SW480 (cell line): ENCODE data around the gene UNC93B1.

Experiments used
- DNase-seq: peaks from one replicate; pipeline ENCODE4 v3.0.0-alpha.2; 2016; ENCODE audit warnings: low spot score

The UNC93B1 gene

GRCh38 chr11:68022531-68022930 is 18.6 kb upstream of the UNC93B1 start:
- DNase-seq, result no peak

GRCh38 chr11:68021167-68021787 is 17.4 kb upstream of the UNC93B1 start:
- DNase-seq, result peak; percentile 66

GRCh38 chr11:68020575-68020974 is 16.7 kb upstream of the UNC93B1 start:
- peak; percentile 41 for DNase-seq

- DNase-seq, result no peak
These were observed 15.6 kb upstream of the UNC93B1 start for GRCh38 chr11:68019486-68019885.

GRCh38 chr11:68018730-68019190 is 14.9 kb upstream of the UNC93B1 start:
- DNase-seq, result no peak

GRCh38 chr11:68017980-68018729 is 14.3 kb upstream of the UNC93B1 start:
- DNase-seq, result no peak

GRCh38 chr11:68016904-68017817 is 13.3 kb upstream of the UNC93B1 start:
- DNase-seq, result peak; percentile 65

GRCh38 chr11:68016161-68016903 is 12.4 kb upstream of the UNC93B1 start:
- DNase-seq, result no peak

- no peak for DNase-seq
These were observed 11.6 kb upstream of the UNC93B1 start for GRCh38 chr11:68015467-68015866.

- DNase-seq, result no peak
These were observed 11.1 kb upstream of the UNC93B1 start for GRCh38 chr11:68014947-68015447.

GRCh38 chr11:68014157-68014946 is 10.5 kb upstream of the UNC93B1 start:
- DNase-seq, result peak; percentile 90

- no peak for DNase-seq
These were observed 9.8 kb upstream of the UNC93B1 start for GRCh38 chr11:68013611-68014156.

GRCh38 chr11:68012843-68013610 is 9.1 kb upstream of the UNC93B1 start:
- DNase-seq, result peak; percentile 97

GRCh38 chr11:68012044-68012842 is 8.3 kb upstream of the UNC93B1 start:
- DNase-seq, result no peak

GRCh38 chr11:68011051-68011943 is 7.4 kb upstream of the UNC93B1 start:
- no peak for DNase-seq

- peak; percentile 85 for DNase-seq
These were observed 6.5 kb upstream of the UNC93B1 start, which contains the start of gene ALDH3B1 for GRCh38 chr11:68010090-68011041. ALDH3B1 (plus strand) TSS chr11:68010327; CDS start chr11:68015298, 4,971 bp downstream.
